ENCODE results near the gene E4F1. TPM values are rescaled to one million over a fixed set of nuclear protein-coding genes. Genes with fewer than 3 reads are reported as not detected.

The E4F1 gene
- total and polyA plus RNA-seq, 2 of the 13 experiments (the other 11 are each of a cell fraction or from before 2014, with no cell fraction given), result 13.8 to 19.5 TPM

DNA sequence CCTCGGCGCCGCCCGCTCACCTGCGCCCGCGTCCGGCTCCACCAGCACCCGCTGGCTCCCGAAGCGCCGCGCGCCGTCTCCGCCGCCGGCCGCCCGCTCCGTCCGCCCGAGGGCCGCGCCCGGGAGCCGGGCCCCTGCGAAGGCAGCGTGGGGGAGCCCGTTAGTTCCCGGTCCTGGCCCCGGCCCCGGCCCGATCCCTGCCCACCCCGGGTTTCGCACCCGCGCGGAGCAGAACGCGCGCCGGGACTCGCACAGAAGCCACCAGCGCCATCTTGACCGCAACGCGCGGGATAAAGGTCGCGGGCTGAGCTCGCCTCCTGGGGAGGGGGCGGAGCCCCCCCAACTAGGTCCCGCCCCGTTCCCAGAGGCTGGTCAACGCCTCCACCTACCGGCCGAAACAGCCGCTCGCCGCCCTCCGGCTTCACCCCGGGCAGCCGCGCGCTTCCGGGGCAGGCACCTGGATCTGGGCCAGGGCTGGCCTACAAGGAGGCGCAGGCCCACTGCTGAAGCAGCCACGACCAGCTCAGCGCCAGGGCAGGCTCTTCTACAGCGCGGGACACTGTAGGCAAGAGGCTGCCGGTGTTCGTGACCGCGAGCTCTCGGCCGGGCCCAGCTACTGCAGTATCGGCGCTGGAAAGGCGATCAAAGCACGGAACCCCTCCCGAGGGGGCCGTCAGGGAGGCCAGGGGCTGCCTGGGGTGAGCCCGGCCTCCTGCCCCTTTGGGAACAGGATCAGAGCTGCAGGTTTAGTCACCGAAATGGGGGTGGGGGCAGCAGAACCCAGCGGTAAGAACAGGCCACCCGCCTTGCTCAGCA is 28.1 kb downstream of the E4F1 start, which contains the start of gene ECI1 (continued):
- TF ChIP-seq, protein P1, sequence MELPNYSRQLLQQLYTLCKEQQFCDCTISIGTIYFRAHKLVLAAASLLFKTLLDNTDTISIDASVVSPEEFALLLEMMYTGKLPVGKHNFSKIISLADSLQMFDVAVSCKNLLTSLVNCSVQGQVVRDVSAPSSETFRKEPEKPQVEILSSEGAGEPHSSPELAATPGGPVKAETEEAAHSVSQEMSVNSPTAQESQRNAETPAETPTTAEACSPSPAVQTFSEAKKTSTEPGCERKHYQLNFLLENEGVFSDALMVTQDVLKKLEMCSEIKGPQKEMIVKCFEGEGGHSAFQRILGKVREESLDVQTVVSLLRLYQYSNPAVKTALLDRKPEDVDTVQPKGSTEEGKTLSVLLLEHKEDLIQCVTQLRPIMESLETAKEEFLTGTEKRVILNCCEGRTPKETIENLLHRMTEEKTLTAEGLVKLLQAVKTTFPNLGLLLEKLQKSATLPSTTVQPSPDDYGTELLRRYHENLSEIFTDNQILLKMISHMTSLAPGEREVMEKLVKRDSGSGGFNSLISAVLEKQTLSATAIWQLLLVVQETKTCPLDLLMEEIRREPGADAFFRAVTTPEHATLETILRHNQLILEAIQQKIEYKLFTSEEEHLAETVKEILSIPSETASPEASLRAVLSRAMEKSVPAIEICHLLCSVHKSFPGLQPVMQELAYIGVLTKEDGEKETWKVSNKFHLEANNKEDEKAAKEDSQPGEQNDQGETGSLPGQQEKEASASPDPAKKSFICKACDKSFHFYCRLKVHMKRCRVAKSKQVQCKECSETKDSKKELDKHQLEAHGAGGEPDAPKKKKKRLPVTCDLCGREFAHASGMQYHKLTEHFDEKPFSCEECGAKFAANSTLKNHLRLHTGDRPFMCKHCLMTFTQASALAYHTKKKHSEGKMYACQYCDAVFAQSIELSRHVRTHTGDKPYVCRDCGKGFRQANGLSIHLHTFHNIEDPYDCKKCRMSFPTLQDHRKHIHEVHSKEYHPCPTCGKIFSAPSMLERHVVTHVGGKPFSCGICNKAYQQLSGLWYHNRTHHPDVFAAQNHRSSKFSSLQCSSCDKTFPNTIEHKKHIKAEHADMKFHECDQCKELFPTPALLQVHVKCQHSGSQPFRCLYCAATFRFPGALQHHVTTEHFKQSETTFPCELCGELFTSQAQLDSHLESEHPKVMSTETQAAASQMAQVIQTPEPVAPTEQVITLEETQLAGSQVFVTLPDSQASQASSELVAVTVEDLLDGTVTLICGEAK (IDR thresholded peaks at IDR 0.05), result no peak
- TF ChIP-seq, protein P1 (CRISPR knock-in tag; IDR thresholded peaks at IDR 0.05), result peak; percentile 49; the same call in 1 of the 2 replicates
- TF ChIP-seq CCDC6 (CRISPR knock-in tag; IDR thresholded peaks at IDR 0.05) (peak; percentile 85; the same call in 1 of the 2 replicates), ISX (CRISPR knock-in tag; conservative IDR thresholded peaks at IDR 0.05) (no peak), SSRP1 (CRISPR knock-in tag; IDR thresholded peaks at IDR 0.05) (peak; percentile 26; the same call in 1 of the 2 replicates), GABPB1 (CRISPR knock-in tag; IDR thresholded peaks at IDR 0.05) (peak; percentile 94), MIER3 (CRISPR knock-in tag; IDR thresholded peaks at IDR 0.05; ENCODE audit: borderline replicate concordance) (no peak)
- TF ChIP-seq, protein P2, sequence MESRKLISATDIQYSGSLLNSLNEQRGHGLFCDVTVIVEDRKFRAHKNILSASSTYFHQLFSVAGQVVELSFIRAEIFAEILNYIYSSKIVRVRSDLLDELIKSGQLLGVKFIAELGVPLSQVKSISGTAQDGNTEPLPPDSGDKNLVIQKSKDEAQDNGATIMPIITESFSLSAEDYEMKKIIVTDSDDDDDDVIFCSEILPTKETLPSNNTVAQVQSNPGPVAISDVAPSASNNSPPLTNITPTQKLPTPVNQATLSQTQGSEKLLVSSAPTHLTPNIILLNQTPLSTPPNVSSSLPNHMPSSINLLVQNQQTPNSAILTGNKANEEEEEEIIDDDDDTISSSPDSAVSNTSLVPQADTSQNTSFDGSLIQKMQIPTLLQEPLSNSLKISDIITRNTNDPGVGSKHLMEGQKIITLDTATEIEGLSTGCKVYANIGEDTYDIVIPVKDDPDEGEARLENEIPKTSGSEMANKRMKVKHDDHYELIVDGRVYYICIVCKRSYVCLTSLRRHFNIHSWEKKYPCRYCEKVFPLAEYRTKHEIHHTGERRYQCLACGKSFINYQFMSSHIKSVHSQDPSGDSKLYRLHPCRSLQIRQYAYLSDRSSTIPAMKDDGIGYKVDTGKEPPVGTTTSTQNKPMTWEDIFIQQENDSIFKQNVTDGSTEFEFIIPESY (CRISPR knock-in tag; IDR thresholded peaks at IDR 0.05), result peak; percentile 25; the same call in 1 of the 2 replicates
- TF ChIP-seq, protein P3, sequence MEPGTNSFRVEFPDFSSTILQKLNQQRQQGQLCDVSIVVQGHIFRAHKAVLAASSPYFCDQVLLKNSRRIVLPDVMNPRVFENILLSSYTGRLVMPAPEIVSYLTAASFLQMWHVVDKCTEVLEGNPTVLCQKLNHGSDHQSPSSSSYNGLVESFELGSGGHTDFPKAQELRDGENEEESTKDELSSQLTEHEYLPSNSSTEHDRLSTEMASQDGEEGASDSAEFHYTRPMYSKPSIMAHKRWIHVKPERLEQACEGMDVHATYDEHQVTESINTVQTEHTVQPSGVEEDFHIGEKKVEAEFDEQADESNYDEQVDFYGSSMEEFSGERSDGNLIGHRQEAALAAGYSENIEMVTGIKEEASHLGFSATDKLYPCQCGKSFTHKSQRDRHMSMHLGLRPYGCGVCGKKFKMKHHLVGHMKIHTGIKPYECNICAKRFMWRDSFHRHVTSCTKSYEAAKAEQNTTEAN (CRISPR knock-in tag; conservative IDR thresholded peaks at IDR 0.05), result peak; percentile 59
- TF ChIP-seq, protein P4, sequence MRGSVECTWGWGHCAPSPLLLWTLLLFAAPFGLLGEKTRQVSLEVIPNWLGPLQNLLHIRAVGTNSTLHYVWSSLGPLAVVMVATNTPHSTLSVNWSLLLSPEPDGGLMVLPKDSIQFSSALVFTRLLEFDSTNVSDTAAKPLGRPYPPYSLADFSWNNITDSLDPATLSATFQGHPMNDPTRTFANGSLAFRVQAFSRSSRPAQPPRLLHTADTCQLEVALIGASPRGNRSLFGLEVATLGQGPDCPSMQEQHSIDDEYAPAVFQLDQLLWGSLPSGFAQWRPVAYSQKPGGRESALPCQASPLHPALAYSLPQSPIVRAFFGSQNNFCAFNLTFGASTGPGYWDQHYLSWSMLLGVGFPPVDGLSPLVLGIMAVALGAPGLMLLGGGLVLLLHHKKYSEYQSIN (CRISPR knock-in tag; IDR thresholded peaks at IDR 0.05; ENCODE audit: borderline replicate concordance), result no peak
